HFFc6 (cell line): ENCODE measurements around the gene NKX6-1. TPM values are rescaled to one million over a fixed set of nuclear protein-coding genes. Genes with fewer than 3 reads are reported as not detected.

Source experiments
- DNase-seq: peaks from one replicate; pipeline ENCODE4 v3.0.0-alpha.2; 2018
- H3K27ac Mint-ChIP-seq: 2 replicates; pipeline ENCODE4 v1.8.0; 2020; ENCODE audit warnings: mild to moderate bottlenecking, mixed read lengths
- H3K27me3 Mint-ChIP-seq: 2 replicates; pipeline ENCODE4 v1.8.0; 2021; ENCODE audit warnings: mild to moderate bottlenecking, moderate library complexity, mixed read lengths; ENCODE audit not compliant: insufficient read depth
- H3K36me3 Mint-ChIP-seq: 2 replicates; pipeline ENCODE4 v1.8.0; 2021; ENCODE audit warnings: low read depth, mixed read lengths
- H3K4me1 Mint-ChIP-seq: 2 replicates; pipeline ENCODE4 v1.8.0; 2020; ENCODE audit warnings: low read depth, mixed read lengths
- H3K4me3 Mint-ChIP-seq: 2 replicates; pipeline ENCODE4 v1.8.0; 2020; ENCODE audit warnings: mild to moderate bottlenecking, moderate library complexity, mixed read lengths
- H3K9me3 Mint-ChIP-seq: 2 replicates; pipeline ENCODE4 v1.8.0; 2020; ENCODE audit warnings: mild to moderate bottlenecking, mixed read lengths
- total RNA-seq, 6 experiments: library from RNA; stranded (reverse); fragmentation: NEBNext Ultra II Directional; extraction: Animal tissue kit (Norgen Biotek cat#: 25700); gene quantifications; 2 replicates in 1 of 6; 3 replicates in 5 of 6; pipeline ENCODE4 v1.2.3, GENCODE V29; 2021
- TF ChIP-seq, protein P1 (sequence below): fragments of 200-600 bp; sonication (generic); IDR thresholded peaks from 2 replicates; pipeline ENCODE4 v1.5.0; 2021; ENCODE audit warnings: antibody characterized with exemption, mild to moderate bottlenecking

Gene NKX6-1
- total RNA-seq, 6 experiments from 2014 or later, result not detected

DNA sequence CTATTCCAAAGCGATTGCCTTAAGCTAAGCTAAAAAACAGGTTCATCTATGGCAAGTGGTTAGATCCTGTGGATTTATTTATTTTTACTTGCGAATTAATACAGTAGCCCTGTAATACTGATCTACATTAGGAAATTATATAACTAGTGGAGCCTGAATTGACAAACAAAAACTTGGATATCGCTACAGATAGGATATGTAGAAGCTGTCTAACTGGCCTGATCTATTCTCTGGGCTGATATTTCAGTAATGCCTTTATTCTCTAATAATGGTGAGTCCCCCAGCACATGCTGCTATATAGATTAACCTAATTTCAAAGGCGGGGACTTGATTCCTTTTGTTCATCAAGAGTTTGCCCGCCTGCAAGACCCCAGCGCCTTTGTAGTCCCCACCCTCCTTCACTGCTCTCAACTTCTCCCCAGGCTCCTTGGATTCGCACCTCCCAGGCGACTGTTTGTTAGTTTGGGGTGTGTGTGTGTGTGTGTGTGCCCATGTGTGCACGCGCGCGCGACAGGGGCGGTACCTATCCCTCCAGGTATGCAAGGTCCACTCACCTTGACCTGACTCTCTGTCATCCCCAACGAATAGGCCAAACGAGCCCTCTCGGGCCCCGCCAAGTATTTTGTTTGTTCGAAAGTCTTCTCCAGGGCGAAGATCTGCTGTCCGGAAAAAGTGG, 3.8 kb downstream of the NKX6-1 start:
- Mint-ChIP-seq H3K27me3 (peaks cover 66% of the 10 kb centered on the region), H3K9me3 (peaks cover 5% of the 10 kb centered on the region; the same call in 1 of the 2 replicates), H3K36me3 (peaks cover 5% of the 10 kb centered on the region; the same call in 1 of the 2 replicates), H3K4me1 (peaks cover 20% of the 10 kb centered on the region), H3K4me3 (no peak overlapping the region), H3K27ac (no peak overlapping the region)
- no peak for DNase-seq
- TF ChIP-seq, protein P1, sequence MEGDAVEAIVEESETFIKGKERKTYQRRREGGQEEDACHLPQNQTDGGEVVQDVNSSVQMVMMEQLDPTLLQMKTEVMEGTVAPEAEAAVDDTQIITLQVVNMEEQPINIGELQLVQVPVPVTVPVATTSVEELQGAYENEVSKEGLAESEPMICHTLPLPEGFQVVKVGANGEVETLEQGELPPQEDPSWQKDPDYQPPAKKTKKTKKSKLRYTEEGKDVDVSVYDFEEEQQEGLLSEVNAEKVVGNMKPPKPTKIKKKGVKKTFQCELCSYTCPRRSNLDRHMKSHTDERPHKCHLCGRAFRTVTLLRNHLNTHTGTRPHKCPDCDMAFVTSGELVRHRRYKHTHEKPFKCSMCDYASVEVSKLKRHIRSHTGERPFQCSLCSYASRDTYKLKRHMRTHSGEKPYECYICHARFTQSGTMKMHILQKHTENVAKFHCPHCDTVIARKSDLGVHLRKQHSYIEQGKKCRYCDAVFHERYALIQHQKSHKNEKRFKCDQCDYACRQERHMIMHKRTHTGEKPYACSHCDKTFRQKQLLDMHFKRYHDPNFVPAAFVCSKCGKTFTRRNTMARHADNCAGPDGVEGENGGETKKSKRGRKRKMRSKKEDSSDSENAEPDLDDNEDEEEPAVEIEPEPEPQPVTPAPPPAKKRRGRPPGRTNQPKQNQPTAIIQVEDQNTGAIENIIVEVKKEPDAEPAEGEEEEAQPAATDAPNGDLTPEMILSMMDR, result no peak

DNA sequence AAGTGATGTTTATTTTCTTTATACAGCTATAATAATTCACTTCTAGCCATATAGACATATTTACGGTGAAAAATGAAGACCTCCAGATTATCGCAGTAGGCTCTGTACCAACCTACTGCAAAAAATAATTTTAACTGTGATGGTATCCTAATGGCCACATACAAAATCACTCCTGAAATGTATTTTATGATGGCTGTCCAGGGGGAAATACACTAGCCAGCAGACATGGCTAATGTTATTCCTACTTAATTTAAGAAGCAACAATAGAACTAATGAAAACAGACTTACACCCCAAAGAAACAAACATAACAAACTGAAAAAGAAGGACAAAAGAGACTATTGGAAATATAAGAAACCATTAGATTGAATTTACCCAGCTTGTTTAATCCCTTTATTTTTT, 4.6 kb downstream of the NKX6-1 start:
- H3K4me1 Mint-ChIP-seq, result peaks cover 20% of the 10 kb centered on the region
- H3K27me3 Mint-ChIP-seq, result peaks cover 58% of the 10 kb centered on the region

DNA sequence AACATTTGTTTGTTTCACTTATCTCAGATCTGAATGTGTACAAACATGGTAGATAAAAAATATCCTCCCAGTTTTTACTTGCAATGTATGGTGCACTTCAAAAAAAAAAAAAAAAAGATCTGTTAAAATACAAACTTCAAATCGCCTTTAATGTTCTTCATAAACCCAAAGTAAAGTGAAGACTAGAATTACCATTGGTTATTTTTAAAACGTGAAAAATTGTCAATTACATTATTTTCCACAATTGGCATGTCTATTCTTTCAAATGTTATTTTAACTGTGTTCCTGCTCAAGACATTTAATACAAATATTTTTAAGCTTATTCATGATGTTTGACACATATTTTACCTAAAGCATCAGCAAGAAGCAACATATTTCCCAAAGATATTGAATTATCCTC, 5.0 kb downstream of the NKX6-1 start:
- peaks cover 18% of the 10 kb centered on the region for H3K4me1 Mint-ChIP-seq
- H3K27me3 Mint-ChIP-seq, result peaks cover 58% of the 10 kb centered on the region
- no peaks in the 10 kb centered on the region; the same call in 1 of the 2 replicates for H3K9me3 Mint-ChIP-seq
- no peak for DNase-seq
- TF ChIP-seq, protein P1, result no peak
- no peak overlapping the region for H3K27ac Mint-ChIP-seq
- H3K4me3 Mint-ChIP-seq, result no peak overlapping the region; the same call in 1 of the 2 replicates
- no peaks in the 10 kb centered on the region for H3K36me3 Mint-ChIP-seq

More for the DNA sequence above, 4.6 kb downstream of the NKX6-1 start:
- DNase-seq, result no peak
- Mint-ChIP-seq H3K9me3 (no peaks in the 10 kb centered on the region; the same call in 1 of the 2 replicates), H3K27ac (no peak overlapping the region), H3K36me3 (no peaks in the 10 kb centered on the region), H3K4me3 (no peak overlapping the region)
- TF ChIP-seq, protein P1, result no peak

DNA sequence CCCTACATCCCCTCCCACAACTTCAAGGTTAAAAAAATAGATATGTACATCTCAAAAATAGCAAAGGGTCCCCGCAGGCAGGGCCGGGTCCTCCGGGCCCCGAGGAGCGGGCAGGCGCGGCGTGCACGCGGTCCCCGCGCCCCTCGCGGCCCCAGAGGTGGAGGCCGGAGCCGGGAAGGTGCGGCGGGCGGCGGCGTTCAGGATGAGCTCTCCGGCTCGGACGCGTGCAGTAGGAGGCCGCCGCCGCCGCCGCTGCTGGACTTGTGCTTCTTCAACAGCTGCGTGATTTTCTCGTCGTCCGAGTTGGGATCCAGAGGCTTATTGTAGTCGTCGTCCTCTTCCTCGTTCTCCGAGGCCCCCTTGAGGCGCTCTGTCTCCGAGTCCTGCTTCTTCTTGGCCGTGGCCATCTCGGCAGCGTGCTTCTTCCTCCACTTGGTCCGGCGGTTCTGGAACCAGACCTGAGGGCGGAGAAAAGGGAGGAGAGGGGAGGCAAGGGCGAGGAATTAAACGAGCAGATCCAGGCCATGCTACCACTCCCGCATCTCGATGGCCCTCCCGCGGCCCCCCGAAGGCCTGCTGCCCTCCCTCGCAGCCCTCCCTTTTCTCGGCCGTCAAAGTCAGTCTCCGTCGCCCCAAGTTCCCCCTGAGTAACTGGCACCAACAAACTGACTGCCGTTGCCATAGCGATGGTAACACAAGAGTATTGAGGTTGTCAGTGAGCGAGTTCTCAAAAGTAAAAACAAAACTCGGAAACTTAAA, 5.8 kb downstream of the NKX6-1 start:
- no peak overlapping the region for H3K27ac Mint-ChIP-seq
- peak overlapping the region; percentile 73 for H3K4me3 Mint-ChIP-seq
- no peaks in the 10 kb centered on the region for H3K36me3 Mint-ChIP-seq
- H3K4me1 Mint-ChIP-seq, result peaks cover 10% of the 10 kb centered on the region
- H3K9me3 Mint-ChIP-seq, result no peaks in the 10 kb centered on the region; the same call in 1 of the 2 replicates
- TF ChIP-seq, protein P1, result no peak
- peak; percentile 9 for DNase-seq
- peaks cover 53% of the 10 kb centered on the region for H3K27me3 Mint-ChIP-seq

DNA sequence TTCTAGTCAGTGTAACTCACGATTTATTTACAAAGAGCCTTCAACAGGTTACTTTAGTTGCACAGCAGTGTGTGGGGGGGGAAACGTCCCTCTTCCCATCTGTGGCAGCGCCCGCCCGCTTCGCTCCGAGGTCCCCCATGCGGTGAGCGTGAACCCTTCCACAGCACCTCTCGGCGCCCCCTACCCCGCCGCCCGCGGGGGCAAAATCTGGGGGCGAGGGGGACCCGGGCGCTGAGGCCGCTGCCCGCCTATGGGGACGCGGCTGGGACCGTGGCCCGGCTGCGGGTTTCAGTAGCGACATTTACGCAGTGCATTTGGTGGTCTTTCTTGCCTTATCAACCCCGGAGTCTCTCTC, 6.4 kb downstream of the NKX6-1 start:
- Mint-ChIP-seq H3K36me3 (no peaks in the 10 kb centered on the region), H3K9me3 (no peaks in the 10 kb centered on the region; the same call in 1 of the 2 replicates), H3K27me3 (peaks cover 53% of the 10 kb centered on the region), H3K4me3 (no peak overlapping the region), H3K27ac (no peak overlapping the region), H3K4me1 (peaks cover 9% of the 10 kb centered on the region)
- no peak for DNase-seq
- TF ChIP-seq, protein P1, result no peak
